ENCODE results near the gene IPO5. TPM values are rescaled to one million over a fixed set of nuclear protein-coding genes. Genes with fewer than 3 reads are reported as not detected.
"Not testable (repeated sequence)": the region's sequence is repeated elsewhere in the genome, so short reads cannot be mapped to it uniquely, and the experiment has no call there.

The IPO5 gene
- total RNA-seq, 1 donor from 2014 or later = 83.6 TPM

- no peaks in the 10 kb centered on the region for H3K36me3 ChIP-seq
- no peak for TF ChIP-seq CTCF (IDR thresholded peaks at IDR 0.05)
- H3K27me3 ChIP-seq (ENCODE audit: low read depth) = no peaks in the 10 kb centered on the region
- H3K4me3 ChIP-seq = no peak overlapping the region
- H3K27ac ChIP-seq = no peak overlapping the region
- DNase-seq (no peak), ATAC-seq (no peak)
- H3K4me1 ChIP-seq = no peaks in the 10 kb centered on the region
- H3K9me3 ChIP-seq = no peaks in the 10 kb centered on the region
- intact Hi-C loops (cut with DNase I) = no loop called here
These were observed 5.4 kb upstream of the IPO5 start for GRCh38 chr13:97948041-97948440.

- H3K4me1 ChIP-seq; H3K36me3 ChIP-seq; H3K4me3 ChIP-seq; H3K27me3 ChIP-seq (ENCODE audit: low read depth); DNase-seq; H3K9me3 ChIP-seq; H3K27ac ChIP-seq; ATAC-seq; intact Hi-C loops (cut with DNase I): not testable (repeated sequence)
These were observed 4.2 kb upstream of the IPO5 start for GRCh38 chr13:97949316-97949715.

DNA sequence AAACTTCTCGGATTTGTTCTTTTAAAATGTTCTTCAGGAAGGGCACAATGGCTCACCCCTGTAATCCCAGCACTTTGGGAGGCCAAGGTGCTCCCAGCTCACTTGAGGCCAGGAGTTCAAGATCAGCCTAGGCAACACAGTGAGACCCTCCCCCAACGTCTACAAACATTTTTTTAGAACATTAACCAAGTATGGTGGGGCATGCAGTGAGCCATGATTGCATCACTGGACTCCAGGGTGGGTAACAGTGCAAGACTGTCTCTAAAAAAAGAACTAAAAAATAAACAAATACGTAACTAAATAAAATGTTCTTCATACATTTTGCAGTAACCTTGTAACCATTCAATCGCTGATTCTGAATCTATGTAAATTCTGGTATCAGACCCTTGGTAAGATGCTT, 2.1 kb upstream of the IPO5 start:
- Histone ChIP-seq H3K36me3 (no peaks in the 10 kb centered on the region), H3K9me3 (no peaks in the 10 kb centered on the region), H3K4me3 (no peak overlapping the region), H3K4me1 (no peaks in the 10 kb centered on the region), H3K27ac (no peak overlapping the region), H3K27me3 (ENCODE audit: low read depth) (no peaks in the 10 kb centered on the region)
- ATAC-seq = no peak
- no peak for DNase-seq
- no peak for TF ChIP-seq CTCF (IDR thresholded peaks at IDR 0.05)
- intact Hi-C loops (cut with DNase I) = no loop called here

GRCh38 chr13:97952831-97953230, 644 bp upstream of the IPO5 start:
- H3K4me3 ChIP-seq; H3K27me3 ChIP-seq (ENCODE audit: low read depth); DNase-seq; ATAC-seq; H3K4me1 ChIP-seq; H3K36me3 ChIP-seq; H3K9me3 ChIP-seq; intact Hi-C loops (cut with DNase I); H3K27ac ChIP-seq: not testable (repeated sequence)

GRCh38 chr13:97961340-97961739, 7.9 kb downstream of the IPO5 start:
- DNase-seq (no peak), ATAC-seq (no peak)
- TF ChIP-seq CTCF (IDR thresholded peaks at IDR 0.05) = no peak
- H3K9me3 ChIP-seq = no peaks in the 10 kb centered on the region
- no peak overlapping the region for H3K4me3 ChIP-seq
- no peaks in the 10 kb centered on the region for H3K4me1 ChIP-seq
- H3K27ac ChIP-seq = no peak overlapping the region
- H3K36me3 ChIP-seq = no peaks in the 10 kb centered on the region
- intact Hi-C loops (cut with DNase I) = no loop called here
- H3K27me3 ChIP-seq (ENCODE audit: low read depth) = no peaks in the 10 kb centered on the region

GRCh38 chr13:97962887-97963286, 9.4 kb downstream of the IPO5 start:
- Histone ChIP-seq H3K9me3 (no peaks in the 10 kb centered on the region), H3K27me3 (ENCODE audit: low read depth) (no peaks in the 10 kb centered on the region), H3K36me3 (no peaks in the 10 kb centered on the region), H3K27ac (no peak overlapping the region), H3K4me3 (no peak overlapping the region), H3K4me1 (no peaks in the 10 kb centered on the region)
- ATAC-seq = no peak
- intact Hi-C loops (cut with DNase I) = no loop called here
- DNase-seq = no peak
- no peak for TF ChIP-seq CTCF (IDR thresholded peaks at IDR 0.05)

- H3K9me3 ChIP-seq = no peaks in the 10 kb centered on the region
- no peaks in the 10 kb centered on the region for H3K27me3 ChIP-seq (ENCODE audit: low read depth)
- no peak overlapping the region for H3K27ac ChIP-seq
- ATAC-seq (no peak), DNase-seq (no peak)
- H3K36me3 ChIP-seq = no peaks in the 10 kb centered on the region
- intact Hi-C loops (cut with DNase I) = no loop called here
- H3K4me1 ChIP-seq = no peaks in the 10 kb centered on the region
- H3K4me3 ChIP-seq = no peak overlapping the region
- TF ChIP-seq CTCF (IDR thresholded peaks at IDR 0.05) = no peak
These were observed 13.8 kb downstream of the IPO5 start for GRCh38 chr13:97967226-97967625.
